Fibroblast of skin of left quadriceps (primary cell): ENCODE results near the gene GPR61.

Source experiments
- DNase-seq, 2 experiments: peaks; one replicate each; pipeline ENCODE4 v3.0.0-alpha.2; 2013; ENCODE audit warnings: low read depth in 2 of 2

GPR61 gene

GRCh38 chr1:109535481-109535880, 4.2 kb upstream of the GPR61 start:
- no peak for DNase-seq

- DNase-seq: no peak
These were observed 3.6 kb upstream of the GPR61 start for GRCh38 chr1:109535971-109536491.

- no peak for DNase-seq
These were observed 2.1 kb upstream of the GPR61 start for GRCh38 chr1:109537450-109538178.

GRCh38 chr1:109538827-109539555, 681 bp upstream of the GPR61 start:
- no peak for DNase-seq

GRCh38 chr1:109541102-109541501, 1.4 kb downstream of the GPR61 start:
- DNase-seq: no peak

GRCh38 chr1:109542657-109543056, 3.0 kb downstream of the GPR61 start:
- DNase-seq: no peak

GRCh38 chr1:109543283-109543987, 3.8 kb downstream of the GPR61 start:
- DNase-seq: no peak

GRCh38 chr1:109543988-109544735, 4.5 kb downstream of the GPR61 start:
- DNase-seq: no peak

GRCh38 chr1:109546311-109547109, 6.8 kb downstream of the GPR61 start:
- DNase-seq: peak; percentile 74 to 77

GRCh38 chr1:109547463-109548320, 8.0 kb downstream of the GPR61 start:
- no peak for DNase-seq

GRCh38 chr1:109548321-109549267, 8.9 kb downstream of the GPR61 start, which contains the start of gene GNAI3:
TSS of gene GNAI3 (plus strand) at chr1:109548615. CDS start at chr1:109548721, 106 bp downstream.
- peak; percentile 86 for DNase-seq

GRCh38 chr1:109556563-109556962, 16.9 kb downstream of the GPR61 start:
- DNase-seq: no peak

- no peak for DNase-seq
These were observed 17.8 kb downstream of the GPR61 start for GRCh38 chr1:109557520-109557919.

- DNase-seq: no peak
These were observed 20.3 kb downstream of the GPR61 start for GRCh38 chr1:109559995-109560394.

GRCh38 chr1:109564194-109564878, 24.7 kb downstream of the GPR61 start:
- no peak for DNase-seq

GRCh38 chr1:109565241-109565640, 25.6 kb downstream of the GPR61 start:
- no peak for DNase-seq

- DNase-seq: no peak
These were observed 27.3 kb downstream of the GPR61 start for GRCh38 chr1:109566982-109567381.
